Astrocyte (in vitro differentiated cells and primary cell): ENCODE measurements around the gene NOL8. TPM values are rescaled to one million over a fixed set of nuclear protein-coding genes. Genes with fewer than 3 reads are reported as not detected.

Source experiments
- DNase-seq: peaks from one replicate; pipeline ENCODE4 v3.0.0-alpha.2; 2010; ENCODE audit warnings: low read depth
- FAIRE-seq: peaks from 2 replicates; lab custom pipeline; 2011; peaks lifted over from hg19 to GRCh38; lab: Jason Lieb, UNC
- H2AFZ ChIP-seq: 2 replicates; pipeline ENCODE4 v1.6.0; 2012; ENCODE audit warnings: low read depth, low read length, inconsistent platforms
- H3K27ac ChIP-seq: 2 replicates; pipeline ENCODE4 v1.5.1; 2011; ENCODE audit warnings: low read depth, low read length, inconsistent platforms
- H3K27me3 ChIP-seq: 2 replicates; pipeline ENCODE4 v1.6.0; 2011; ENCODE audit warnings: low read length, inconsistent platforms; ENCODE audit not compliant: insufficient read depth
- H3K36me3 ChIP-seq: 2 replicates; pipeline ENCODE4 v1.5.1; 2011; ENCODE audit warnings: low read length, inconsistent platforms; ENCODE audit not compliant: insufficient read depth
- H3K4me1 ChIP-seq: 2 replicates; pipeline ENCODE4 v1.5.1; 2011; ENCODE audit warnings: low read length, inconsistent platforms; ENCODE audit not compliant: insufficient read depth
- H3K4me2 ChIP-seq: 2 replicates; pipeline ENCODE4 v1.6.0; 2012; ENCODE audit warnings: low read length, inconsistent platforms
- H3K4me3 ChIP-seq: 2 replicates; pipeline ENCODE4 v1.5.1; 2011; ENCODE audit warnings: low read depth, mild to moderate bottlenecking, low read length, inconsistent platforms; ENCODE audit not compliant: insufficient read depth
- H3K79me2 ChIP-seq: 2 replicates; pipeline ENCODE4 v1.6.0; 2012; ENCODE audit warnings: mild to moderate bottlenecking, low read length, inconsistent platforms; ENCODE audit not compliant: insufficient read depth
- H3K9ac ChIP-seq: 2 replicates; pipeline ENCODE4 v1.6.0; 2012; ENCODE audit warnings: mild to moderate bottlenecking, low read length, inconsistent platforms
- H3K9me3 ChIP-seq: 2 replicates; pipeline ENCODE4 v1.5.1; 2012; ENCODE audit warnings: low read depth, mild to moderate bottlenecking, low read length, inconsistent platforms; ENCODE audit not compliant: insufficient read depth
- H4K20me1 ChIP-seq: 2 replicates; pipeline ENCODE4 v1.6.0; 2012; ENCODE audit warnings: low read length, inconsistent platforms; ENCODE audit not compliant: insufficient read depth
- H3K27ac Mint-ChIP-seq: one replicate; pipeline ENCODE4 v1.8.0; 2021; ENCODE audit warnings: mild to moderate bottlenecking, mixed read lengths; ENCODE audit not compliant: unreplicated experiment
- H3K27me3 Mint-ChIP-seq: one replicate; pipeline ENCODE4 v1.8.0; 2021; ENCODE audit warnings: low read depth, mixed read lengths; ENCODE audit not compliant: unreplicated experiment
- H3K36me3 Mint-ChIP-seq: one replicate; pipeline ENCODE4 v1.8.0; 2021; ENCODE audit warnings: low read depth, mixed read lengths; ENCODE audit not compliant: unreplicated experiment
- H3K4me1 Mint-ChIP-seq: one replicate; pipeline ENCODE4 v1.8.0; 2021; ENCODE audit warnings: low read depth, mixed read lengths; ENCODE audit not compliant: unreplicated experiment
- H3K4me3 Mint-ChIP-seq: one replicate; pipeline ENCODE4 v1.8.0; 2021; ENCODE audit warnings: mild to moderate bottlenecking, moderate library complexity, mixed read lengths; ENCODE audit not compliant: unreplicated experiment
- H3K9me3 Mint-ChIP-seq: one replicate; pipeline ENCODE4 v1.8.0; 2021; ENCODE audit warnings: mild to moderate bottlenecking, mixed read lengths; ENCODE audit not compliant: unreplicated experiment
- EZH2 ChIP-seq: IDR thresholded peaks from 2 replicates; pipeline ENCODE4 v1.6.1; 2012; ENCODE audit warnings: mild to moderate bottlenecking, low read length, inconsistent platforms; ENCODE audit not compliant: insufficient read depth
- total RNA-seq: library from RNA; stranded (reverse); gene quantifications from 2 replicates; pipeline ENCODE4 v1.2.1, GENCODE V29; 2021
- TF ChIP-seq, protein P1 (sequence below): IDR thresholded peaks from 2 replicates; pipeline ENCODE4 v1.5.1; 2011; ENCODE audit warnings: low read depth, mild to moderate bottlenecking, inconsistent platforms, low read length, moderate library complexity; ENCODE audit not compliant: insufficient read depth

NOL8 gene
- total RNA-seq, 1 donor from 2014 or later = 33.1 TPM

DNA sequence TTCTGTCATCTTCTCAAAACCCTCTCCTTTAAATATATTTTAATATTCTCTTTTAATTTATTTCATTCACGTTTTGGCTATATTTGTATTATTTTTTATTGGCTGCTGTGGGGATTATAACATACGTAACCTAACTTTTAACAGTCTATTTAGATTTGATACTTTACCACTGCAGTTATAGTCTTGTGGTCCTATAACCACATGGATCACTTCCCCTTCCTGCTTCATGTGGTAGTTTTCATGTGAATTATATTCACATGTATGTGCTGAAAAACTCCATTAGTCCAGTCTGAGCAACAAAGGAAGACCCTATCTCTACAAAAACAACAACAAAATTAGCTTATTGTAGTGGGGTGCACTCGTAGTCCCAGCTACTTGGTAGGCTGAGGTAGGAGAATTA, 34.9 kb upstream of the NOL8 start:
- TF ChIP-seq, protein P1, sequence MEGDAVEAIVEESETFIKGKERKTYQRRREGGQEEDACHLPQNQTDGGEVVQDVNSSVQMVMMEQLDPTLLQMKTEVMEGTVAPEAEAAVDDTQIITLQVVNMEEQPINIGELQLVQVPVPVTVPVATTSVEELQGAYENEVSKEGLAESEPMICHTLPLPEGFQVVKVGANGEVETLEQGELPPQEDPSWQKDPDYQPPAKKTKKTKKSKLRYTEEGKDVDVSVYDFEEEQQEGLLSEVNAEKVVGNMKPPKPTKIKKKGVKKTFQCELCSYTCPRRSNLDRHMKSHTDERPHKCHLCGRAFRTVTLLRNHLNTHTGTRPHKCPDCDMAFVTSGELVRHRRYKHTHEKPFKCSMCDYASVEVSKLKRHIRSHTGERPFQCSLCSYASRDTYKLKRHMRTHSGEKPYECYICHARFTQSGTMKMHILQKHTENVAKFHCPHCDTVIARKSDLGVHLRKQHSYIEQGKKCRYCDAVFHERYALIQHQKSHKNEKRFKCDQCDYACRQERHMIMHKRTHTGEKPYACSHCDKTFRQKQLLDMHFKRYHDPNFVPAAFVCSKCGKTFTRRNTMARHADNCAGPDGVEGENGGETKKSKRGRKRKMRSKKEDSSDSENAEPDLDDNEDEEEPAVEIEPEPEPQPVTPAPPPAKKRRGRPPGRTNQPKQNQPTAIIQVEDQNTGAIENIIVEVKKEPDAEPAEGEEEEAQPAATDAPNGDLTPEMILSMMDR = no peak
- no peak for TF ChIP-seq EZH2
- Mint-ChIP-seq H3K36me3 (peaks cover 1% of the 10 kb centered on the region), H3K27me3 (no peaks in the 10 kb centered on the region)

DNA sequence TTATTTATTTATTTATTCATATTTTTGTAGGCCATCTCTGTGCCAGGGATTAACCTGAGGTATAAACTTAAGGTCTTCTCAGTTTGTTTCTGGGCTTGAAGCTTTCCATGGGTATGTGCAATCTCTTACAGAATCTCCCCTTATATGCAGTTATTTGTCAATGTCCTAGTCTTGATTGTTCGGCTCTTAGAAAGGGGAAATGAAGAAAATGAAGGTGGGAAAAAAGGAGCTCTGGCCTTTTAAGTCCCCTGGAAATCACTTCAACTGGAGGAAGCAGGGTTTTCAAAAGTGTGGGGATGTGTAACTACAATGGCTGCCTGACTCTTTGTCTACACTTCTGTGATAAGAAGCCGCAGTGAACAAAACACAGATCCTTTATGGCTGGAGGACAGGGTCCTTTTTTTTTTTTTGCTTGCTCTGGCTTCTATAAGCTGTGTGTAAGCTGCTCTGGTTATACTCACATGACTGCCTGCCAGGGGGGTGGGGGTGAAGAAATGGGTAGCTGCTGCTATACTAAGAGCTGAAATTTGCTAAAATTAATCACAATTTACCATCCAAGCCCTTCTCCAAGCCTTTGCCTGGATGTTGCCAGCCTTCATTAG, 34.3 kb upstream of the NOL8 start:
- Mint-ChIP-seq H3K9me3 (peaks cover 13% of the 10 kb centered on the region), H3K4me1 (no peaks in the 10 kb centered on the region), H3K27me3 (no peaks in the 10 kb centered on the region), H3K36me3 (peaks cover 5% of the 10 kb centered on the region), H3K4me3 (no peak overlapping the region), H3K27ac (no peak overlapping the region)
- H3K4me2 ChIP-seq = no peak overlapping the region
- no peak for FAIRE-seq
- no peak for DNase-seq
- TF ChIP-seq EZH2 = no peak
- TF ChIP-seq, protein P1 = no peak
- no peaks in the 10 kb centered on the region for H3K9me3 ChIP-seq
- peak overlapping the region; percentile 26 for H2AFZ ChIP-seq
- no peaks in the 10 kb centered on the region for H3K79me2 ChIP-seq
- H4K20me1 ChIP-seq = no peaks in the 10 kb centered on the region
- H3K4me3 ChIP-seq = no peak overlapping the region
- H3K27me3 ChIP-seq = no peaks in the 10 kb centered on the region
- H3K9ac ChIP-seq = no peak overlapping the region
- H3K4me1 ChIP-seq = no peaks in the 10 kb centered on the region
- no peaks in the 10 kb centered on the region for H3K36me3 ChIP-seq
- H3K27ac ChIP-seq = no peak overlapping the region

More for the DNA sequence above, 34.9 kb upstream of the NOL8 start:
- Histone ChIP-seq H4K20me1 (no peaks in the 10 kb centered on the region), H3K79me2 (no peaks in the 10 kb centered on the region), H3K36me3 (no peaks in the 10 kb centered on the region), H3K9ac (no peak overlapping the region), H2AFZ (no peak overlapping the region), H3K4me2 (no peak overlapping the region), H3K27ac (no peak overlapping the region), H3K4me3 (no peak overlapping the region), H3K27me3 (no peaks in the 10 kb centered on the region), H3K9me3 (no peaks in the 10 kb centered on the region), H3K4me1 (no peaks in the 10 kb centered on the region)
- H3K4me1 Mint-ChIP-seq = no peaks in the 10 kb centered on the region
- H3K9me3 Mint-ChIP-seq = peaks cover 9% of the 10 kb centered on the region
- H3K27ac Mint-ChIP-seq = no peak overlapping the region
- no peak for DNase-seq
- FAIRE-seq = no peak
- H3K4me3 Mint-ChIP-seq = no peak overlapping the region

DNA sequence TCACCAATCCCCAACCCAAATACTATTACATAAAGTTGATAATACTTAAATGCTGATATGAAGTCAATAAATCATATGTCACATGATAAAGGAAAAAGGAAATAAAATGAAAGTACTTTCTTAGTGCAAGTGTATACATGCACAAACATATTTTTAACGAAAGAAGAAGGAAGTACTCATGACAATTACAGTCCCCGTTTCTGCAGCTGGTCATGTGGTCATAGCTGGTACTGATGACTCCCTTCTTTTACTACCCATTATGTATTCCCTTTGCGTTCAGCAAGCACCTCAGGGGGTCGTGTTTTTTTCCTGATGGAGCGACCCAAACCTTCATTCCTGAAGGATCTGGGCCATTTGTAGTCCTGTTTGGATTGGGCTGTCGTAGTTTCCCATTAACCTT, 27.9 kb upstream of the NOL8 start:
- Histone ChIP-seq H3K9me3 (peaks cover 5% of the 10 kb centered on the region), H3K4me3 (no peak overlapping the region), H3K4me2 (no peak overlapping the region), H3K36me3 (no peaks in the 10 kb centered on the region), H3K27ac (no peak overlapping the region), H4K20me1 (no peaks in the 10 kb centered on the region), H3K9ac (no peak overlapping the region), H2AFZ (no peak overlapping the region), H3K79me2 (no peaks in the 10 kb centered on the region), H3K4me1 (no peaks in the 10 kb centered on the region), H3K27me3 (no peaks in the 10 kb centered on the region)
- no peak for DNase-seq
- TF ChIP-seq, protein P1 = no peak
- TF ChIP-seq EZH2 = no peak
- Mint-ChIP-seq H3K4me3 (no peak overlapping the region), H3K4me1 (no peaks in the 10 kb centered on the region), H3K36me3 (peaks cover 5% of the 10 kb centered on the region), H3K27ac (no peak overlapping the region), H3K27me3 (no peaks in the 10 kb centered on the region), H3K9me3 (peaks cover 22% of the 10 kb centered on the region)
- no peak for FAIRE-seq
